ENCODE measurements around the gene MARVELD1.
A peak's percentile ranks its signal among the peaks of the same experiment; 100 is the strongest.

MARVELD1 gene

DNA sequence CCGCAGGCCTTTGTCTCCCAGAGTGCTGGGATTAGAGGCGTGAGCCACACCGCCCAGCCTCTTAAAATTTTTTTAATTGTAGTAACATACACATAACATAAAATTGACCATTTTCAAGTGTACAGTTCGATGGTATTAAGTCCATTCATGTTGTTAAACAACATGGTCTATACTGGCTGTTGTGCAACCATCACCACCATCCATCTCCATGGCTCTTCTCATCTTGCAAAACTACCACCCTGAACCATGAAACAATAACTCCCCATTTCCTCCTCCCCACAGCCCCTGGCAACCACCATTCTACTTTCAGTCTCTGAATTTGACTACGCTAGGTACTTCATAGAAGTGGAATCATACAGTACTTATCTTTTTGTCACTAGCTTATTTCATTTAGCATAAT lies 15.5 kb downstream of the MARVELD1 start:
- Histone ChIP-seq H3K36me3 (ENCODE audit: control insufficient read depth, insufficient read depth, low read length) (no peaks in the 10 kb centered on the region), H2AFZ (no peak overlapping the region), H3K79me2 (no peaks in the 10 kb centered on the region), H3K27ac (no peak overlapping the region), H3K9ac (no peak overlapping the region), H3K9me3 (ENCODE audit: control insufficient read depth, low read length) (no peaks in the 10 kb centered on the region), H3K4me1 (no peaks in the 10 kb centered on the region), H3K27me3 (ENCODE audit: control insufficient read depth, insufficient read depth, low read length) (no peaks in the 10 kb centered on the region), H3K4me3 (ENCODE audit: low read depth, low read length) (no peak overlapping the region), H3K4me2 (ENCODE audit: low read length) (no peak overlapping the region)
- TF ChIP-seq, protein P1, sequence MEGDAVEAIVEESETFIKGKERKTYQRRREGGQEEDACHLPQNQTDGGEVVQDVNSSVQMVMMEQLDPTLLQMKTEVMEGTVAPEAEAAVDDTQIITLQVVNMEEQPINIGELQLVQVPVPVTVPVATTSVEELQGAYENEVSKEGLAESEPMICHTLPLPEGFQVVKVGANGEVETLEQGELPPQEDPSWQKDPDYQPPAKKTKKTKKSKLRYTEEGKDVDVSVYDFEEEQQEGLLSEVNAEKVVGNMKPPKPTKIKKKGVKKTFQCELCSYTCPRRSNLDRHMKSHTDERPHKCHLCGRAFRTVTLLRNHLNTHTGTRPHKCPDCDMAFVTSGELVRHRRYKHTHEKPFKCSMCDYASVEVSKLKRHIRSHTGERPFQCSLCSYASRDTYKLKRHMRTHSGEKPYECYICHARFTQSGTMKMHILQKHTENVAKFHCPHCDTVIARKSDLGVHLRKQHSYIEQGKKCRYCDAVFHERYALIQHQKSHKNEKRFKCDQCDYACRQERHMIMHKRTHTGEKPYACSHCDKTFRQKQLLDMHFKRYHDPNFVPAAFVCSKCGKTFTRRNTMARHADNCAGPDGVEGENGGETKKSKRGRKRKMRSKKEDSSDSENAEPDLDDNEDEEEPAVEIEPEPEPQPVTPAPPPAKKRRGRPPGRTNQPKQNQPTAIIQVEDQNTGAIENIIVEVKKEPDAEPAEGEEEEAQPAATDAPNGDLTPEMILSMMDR (IDR thresholded peaks at IDR 0.05), result no peak

DNA sequence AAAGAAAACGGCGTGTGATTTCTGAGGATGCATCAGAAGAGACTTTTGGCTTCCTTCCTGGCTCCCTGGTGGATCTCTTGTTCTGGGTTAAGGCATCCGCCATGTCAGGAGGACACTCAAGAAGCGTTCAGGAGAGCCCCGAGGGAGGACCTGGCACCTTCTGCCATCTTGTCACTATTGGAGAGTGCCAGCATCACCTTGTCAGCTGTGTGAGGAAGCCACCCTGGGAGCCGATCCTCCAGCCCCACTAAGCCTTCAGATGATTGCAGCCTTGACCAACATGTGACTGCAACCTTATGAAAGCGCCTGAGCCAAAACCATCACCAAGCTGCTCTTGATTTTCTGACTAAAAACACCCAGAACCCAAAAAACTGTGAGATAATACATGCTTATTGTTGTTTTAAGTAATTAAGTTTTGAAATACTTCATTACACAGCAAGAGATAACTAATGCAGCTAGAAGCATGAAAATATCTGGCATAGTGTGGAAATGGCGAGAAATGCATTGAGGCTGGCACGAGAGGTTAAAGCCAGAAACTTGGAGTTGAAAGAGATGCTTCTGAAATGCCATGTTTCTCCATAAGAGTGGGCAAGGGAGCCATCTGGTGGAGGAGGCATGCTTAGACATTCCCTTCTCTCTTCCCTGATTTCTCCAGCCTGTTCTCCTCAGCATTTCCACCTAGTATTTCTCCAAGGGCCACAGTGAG lies 18.0 kb downstream of the MARVELD1 start:
- H3K9me3 ChIP-seq (ENCODE audit: control insufficient read depth, low read length), result no peaks in the 10 kb centered on the region
- H3K4me1 ChIP-seq, result no peaks in the 10 kb centered on the region
- H3K9ac ChIP-seq, result no peak overlapping the region
- no peaks in the 10 kb centered on the region for H3K27me3 ChIP-seq (ENCODE audit: control insufficient read depth, insufficient read depth, low read length)
- no peaks in the 10 kb centered on the region for H3K36me3 ChIP-seq (ENCODE audit: control insufficient read depth, insufficient read depth, low read length)
- H3K79me2 ChIP-seq, result no peaks in the 10 kb centered on the region
- H3K27ac ChIP-seq, result no peak overlapping the region
- no peak overlapping the region for H3K4me2 ChIP-seq (ENCODE audit: low read length)
- TF ChIP-seq, protein P1 (IDR thresholded peaks at IDR 0.05), result peak; percentile 89
- no peak overlapping the region for H2AFZ ChIP-seq
- no peak overlapping the region for H3K4me3 ChIP-seq (ENCODE audit: low read depth, low read length)

DNA sequence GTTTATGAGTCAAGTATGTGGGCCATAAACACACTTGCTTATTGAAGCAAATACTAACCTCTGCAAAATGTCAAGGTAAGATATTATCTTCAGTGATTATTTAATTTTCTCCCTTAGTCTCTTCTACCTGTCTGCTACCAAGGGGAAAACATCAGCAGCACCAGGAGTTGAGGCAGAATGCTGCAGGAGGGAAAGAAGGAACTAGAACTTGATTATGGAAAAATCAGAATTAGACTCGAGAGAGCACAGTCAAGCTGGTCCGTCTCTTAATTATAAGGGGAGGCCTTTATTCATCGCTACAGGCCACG lies 18.5 kb downstream of the MARVELD1 start:
- no peaks in the 10 kb centered on the region for H3K36me3 ChIP-seq (ENCODE audit: control insufficient read depth, insufficient read depth, low read length)
- no peak overlapping the region for H2AFZ ChIP-seq
- no peak overlapping the region for H3K9ac ChIP-seq
- no peaks in the 10 kb centered on the region for H3K9me3 ChIP-seq (ENCODE audit: control insufficient read depth, low read length)
- no peak overlapping the region for H3K4me2 ChIP-seq (ENCODE audit: low read length)
- no peaks in the 10 kb centered on the region for H3K4me1 ChIP-seq
- TF ChIP-seq, protein P1 (IDR thresholded peaks at IDR 0.05), result no peak
- H3K27ac ChIP-seq, result no peak overlapping the region
- no peaks in the 10 kb centered on the region for H3K79me2 ChIP-seq
- H3K27me3 ChIP-seq (ENCODE audit: control insufficient read depth, insufficient read depth, low read length), result no peaks in the 10 kb centered on the region
- H3K4me3 ChIP-seq (ENCODE audit: low read depth, low read length), result no peak overlapping the region

DNA sequence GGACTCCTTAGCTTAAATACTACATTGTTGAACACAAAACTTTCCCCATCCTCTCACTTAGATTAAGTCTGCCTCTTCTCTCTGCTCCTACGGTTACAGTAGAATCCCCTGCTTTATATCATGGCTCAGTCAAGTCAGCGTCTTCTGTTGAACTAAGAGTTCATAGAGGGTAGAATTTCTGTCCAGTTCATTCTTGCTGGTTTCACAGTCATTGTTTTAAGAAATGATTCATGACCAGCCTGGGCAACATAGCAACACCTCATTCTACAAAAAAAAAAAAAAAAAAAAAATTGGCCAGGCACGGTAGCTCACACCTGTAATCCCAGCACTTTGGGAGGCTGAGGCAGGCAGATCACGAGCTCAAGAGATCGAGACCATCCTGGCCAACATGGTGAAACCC lies 19.7 kb downstream of the MARVELD1 start:
- no peak overlapping the region for H2AFZ ChIP-seq
- H3K4me2 ChIP-seq (ENCODE audit: low read length), result no peak overlapping the region
- H3K9me3 ChIP-seq (ENCODE audit: control insufficient read depth, low read length), result no peaks in the 10 kb centered on the region
- H3K27ac ChIP-seq, result no peak overlapping the region
- H3K36me3 ChIP-seq (ENCODE audit: control insufficient read depth, insufficient read depth, low read length), result no peaks in the 10 kb centered on the region
- no peak overlapping the region for H3K4me3 ChIP-seq (ENCODE audit: low read depth, low read length)
- TF ChIP-seq, protein P1 (IDR thresholded peaks at IDR 0.05), result no peak
- H3K79me2 ChIP-seq, result peaks cover 10% of the 10 kb centered on the region
- no peaks in the 10 kb centered on the region for H3K4me1 ChIP-seq
- no peaks in the 10 kb centered on the region for H3K27me3 ChIP-seq (ENCODE audit: control insufficient read depth, insufficient read depth, low read length)
- no peak overlapping the region for H3K9ac ChIP-seq

DNA sequence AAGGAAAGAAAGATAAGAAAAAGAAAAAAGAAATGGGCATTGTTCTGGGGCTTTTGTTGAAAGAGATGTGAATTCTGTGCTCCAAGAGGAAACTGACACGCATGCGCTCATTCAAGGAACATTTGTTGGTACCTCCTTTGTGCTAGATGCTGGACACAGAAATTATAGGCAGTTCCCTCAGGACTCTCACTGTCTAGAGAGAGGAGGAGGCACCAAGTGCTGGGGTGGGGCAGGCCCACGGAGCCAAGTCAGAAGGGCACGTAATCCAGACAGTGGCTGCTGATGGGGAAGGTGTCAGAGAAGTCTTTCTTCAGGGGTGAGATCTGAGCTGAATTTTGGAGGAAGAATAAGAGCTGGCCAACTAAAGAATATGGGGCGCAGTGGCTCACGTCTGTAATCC lies 20.5 kb downstream of the MARVELD1 start:
- no peak overlapping the region for H3K4me3 ChIP-seq (ENCODE audit: low read depth, low read length)
- no peak overlapping the region for H3K27ac ChIP-seq
- H2AFZ ChIP-seq, result no peak overlapping the region
- no peaks in the 10 kb centered on the region for H3K9me3 ChIP-seq (ENCODE audit: control insufficient read depth, low read length)
- H3K36me3 ChIP-seq (ENCODE audit: control insufficient read depth, insufficient read depth, low read length), result no peaks in the 10 kb centered on the region
- H3K4me1 ChIP-seq, result no peaks in the 10 kb centered on the region
- H3K27me3 ChIP-seq (ENCODE audit: control insufficient read depth, insufficient read depth, low read length), result no peaks in the 10 kb centered on the region
- peaks cover 13% of the 10 kb centered on the region for H3K79me2 ChIP-seq
- no peak overlapping the region for H3K4me2 ChIP-seq (ENCODE audit: low read length)
- TF ChIP-seq, protein P1 (IDR thresholded peaks at IDR 0.05), result no peak
- H3K9ac ChIP-seq, result no peak overlapping the region
